ENCODE results near the gene ZMAT5.
"Not testable (repeated sequence)": the region's sequence is repeated elsewhere in the genome, so short reads cannot be mapped to it uniquely, and the experiment has no call there.

ZMAT5 gene

GRCh38 chr22:29784451-29785361 lies 17.9 kb upstream of the ZMAT5 start:
- DNase-seq = peak; percentile 75

- DNase-seq = no peak
Observed at GRCh38 chr22:29782061-29782845, 15.4 kb upstream of the ZMAT5 start.

GRCh38 chr22:29780748-29781676 lies 14.2 kb upstream of the ZMAT5 start:
- DNase-seq = no peak

GRCh38 chr22:29780220-29780619 lies 13.4 kb upstream of the ZMAT5 start:
- DNase-seq = no peak

GRCh38 chr22:29773233-29773632 lies 6.4 kb upstream of the ZMAT5 start:
- DNase-seq = no peak

GRCh38 chr22:29772170-29772641 lies 5.4 kb upstream of the ZMAT5 start:
- DNase-seq = peak; percentile 67

GRCh38 chr22:29769723-29770321 lies 3.0 kb upstream of the ZMAT5 start:
- DNase-seq = no peak

GRCh38 chr22:29768052-29768693 lies 1.4 kb upstream of the ZMAT5 start:
- DNase-seq = no peak

GRCh38 chr22:29767171-29768051 lies 604 bp upstream of the ZMAT5 start, which contains the start of gene UQCR10:
Gene UQCR10, plus strand, starts transcription at chr22:29767369. Its CDS starts 30 bp downstream, at chr22:29767399.
- peak; percentile 94 for DNase-seq

- DNase-seq = no peak
Observed at GRCh38 chr22:29765905-29766631, 739 bp downstream of the ZMAT5 start.

GRCh38 chr22:29762263-29762662 lies 4.5 kb downstream of the ZMAT5 start:
- no peak for DNase-seq

- no peak for DNase-seq
Observed at GRCh38 chr22:29758959-29759358, 7.8 kb downstream of the ZMAT5 start.

GRCh38 chr22:29758068-29758622 lies 8.7 kb downstream of the ZMAT5 start:
- DNase-seq = no peak

GRCh38 chr22:29757096-29757495 lies 9.7 kb downstream of the ZMAT5 start:
- DNase-seq = no peak

GRCh38 chr22:29756341-29756740 lies 10.5 kb downstream of the ZMAT5 start:
- no peak for DNase-seq

GRCh38 chr22:29755889-29756288 lies 10.9 kb downstream of the ZMAT5 start:
- no peak for DNase-seq

GRCh38 chr22:29754658-29755395 lies 12.0 kb downstream of the ZMAT5 start:
- DNase-seq = not testable (repeated sequence)

GRCh38 chr22:29753808-29754657 lies 12.8 kb downstream of the ZMAT5 start:
- no peak for DNase-seq
